ENCODE results near the gene HEATR5A.

The HEATR5A gene

GRCh38 chr14:31357279-31357678 is 63.1 kb downstream of the HEATR5A start:
- Histone ChIP-seq H3K79me2 (ENCODE audit: insufficient read depth, low read depth) (no peaks in the 10 kb centered on the region), H3K4me1 (ENCODE audit: low read depth, poor library complexity, severe bottlenecking) (peaks cover 8% of the 10 kb centered on the region), H4K20me1 (ENCODE audit: insufficient read depth) (no peaks in the 10 kb centered on the region), H3K27me3 (ENCODE audit: insufficient read depth, low read depth) (no peaks in the 10 kb centered on the region), H3K36me3 (ENCODE audit: insufficient read depth) (no peaks in the 10 kb centered on the region), H3K4me2 (no peak overlapping the region), H2AFZ (ENCODE audit: low read depth) (no peak overlapping the region), H3K9ac (no peak overlapping the region), H3K4me3 (IDR thresholded peaks at IDR 0.05; ENCODE audit: insufficient read depth, low read depth, low read length) (no peak overlapping the region), H3K27ac (no peak overlapping the region)
- TF ChIP-seq CTCF (conservative IDR thresholded peaks at IDR 0.05; ENCODE audit: low read depth, low read length): no peak

GRCh38 chr14:31346097-31346496 is 74.3 kb downstream of the HEATR5A start:
- H3K27ac ChIP-seq: no peak overlapping the region
- H3K79me2 ChIP-seq (ENCODE audit: insufficient read depth, low read depth): no peaks in the 10 kb centered on the region
- no peak overlapping the region for H3K4me2 ChIP-seq
- H3K36me3 ChIP-seq (ENCODE audit: insufficient read depth): no peaks in the 10 kb centered on the region
- H3K27me3 ChIP-seq (ENCODE audit: insufficient read depth, low read depth): no peaks in the 10 kb centered on the region
- no peak overlapping the region for H2AFZ ChIP-seq (ENCODE audit: low read depth)
- no peaks in the 10 kb centered on the region for H3K4me1 ChIP-seq (ENCODE audit: low read depth, poor library complexity, severe bottlenecking)
- H3K4me3 ChIP-seq (IDR thresholded peaks at IDR 0.05; ENCODE audit: insufficient read depth, low read depth, low read length): no peak overlapping the region
- TF ChIP-seq CTCF (conservative IDR thresholded peaks at IDR 0.05; ENCODE audit: low read depth, low read length): no peak
- no peaks in the 10 kb centered on the region for H4K20me1 ChIP-seq (ENCODE audit: insufficient read depth)
- no peak overlapping the region for H3K9ac ChIP-seq

- H3K4me2 ChIP-seq: no peak overlapping the region
- TF ChIP-seq CTCF (conservative IDR thresholded peaks at IDR 0.05; ENCODE audit: low read depth, low read length): no peak
Observed at GRCh38 chr14:31341280-31341679, 79.1 kb downstream of the HEATR5A start.

GRCh38 chr14:31340297-31341063 is 79.9 kb downstream of the HEATR5A start:
- TF ChIP-seq CTCF (conservative IDR thresholded peaks at IDR 0.05; ENCODE audit: low read depth, low read length): no peak
- no peaks in the 10 kb centered on the region for H3K4me1 ChIP-seq (ENCODE audit: low read depth, poor library complexity, severe bottlenecking)
- H3K79me2 ChIP-seq (ENCODE audit: insufficient read depth, low read depth): no peaks in the 10 kb centered on the region
- no peak overlapping the region for H3K9ac ChIP-seq
- H2AFZ ChIP-seq (ENCODE audit: low read depth): no peak overlapping the region
- H3K36me3 ChIP-seq (ENCODE audit: insufficient read depth): no peaks in the 10 kb centered on the region
- H4K20me1 ChIP-seq (ENCODE audit: insufficient read depth): no peaks in the 10 kb centered on the region
- H3K27ac ChIP-seq: no peak overlapping the region
- H3K27me3 ChIP-seq (ENCODE audit: insufficient read depth, low read depth): no peaks in the 10 kb centered on the region
- no peak overlapping the region for H3K4me3 ChIP-seq (IDR thresholded peaks at IDR 0.05; ENCODE audit: insufficient read depth, low read depth, low read length)
- H3K4me2 ChIP-seq: no peak overlapping the region

More at GRCh38 chr14:31341280-31341679, 79.1 kb downstream of the HEATR5A start:
- Histone ChIP-seq H3K9ac (no peak overlapping the region), H3K79me2 (ENCODE audit: insufficient read depth, low read depth) (no peaks in the 10 kb centered on the region), H3K4me1 (ENCODE audit: low read depth, poor library complexity, severe bottlenecking) (no peaks in the 10 kb centered on the region), H3K36me3 (ENCODE audit: insufficient read depth) (no peaks in the 10 kb centered on the region), H2AFZ (ENCODE audit: low read depth) (no peak overlapping the region), H4K20me1 (ENCODE audit: insufficient read depth) (no peaks in the 10 kb centered on the region), H3K27ac (no peak overlapping the region), H3K27me3 (ENCODE audit: insufficient read depth, low read depth) (no peaks in the 10 kb centered on the region), H3K4me3 (IDR thresholded peaks at IDR 0.05; ENCODE audit: insufficient read depth, low read depth, low read length) (no peak overlapping the region)

All from KMS-11 (cell line).